Memory B cell (primary cell): Measurements from ENCODE around the gene UBA52.
"Not testable (repeated sequence)": the region's sequence is repeated elsewhere in the genome, so short reads cannot be mapped to it uniquely, and the experiment has no call there.

Source experiments
- ATAC-seq: fragments of 150-1000 bp; cut with Tn5 transposase; 2 replicates; pipeline ENCODE4 v1.10.0; 2021; ENCODE audit warnings: low read depth, mild to moderate bottlenecking, moderate library complexity
- DNase-seq, 2 donors: peaks; one replicate each; pipeline ENCODE4 v3.0.0; 2022; ENCODE audit warnings: low spot score in 2 of 2
- H3K27ac Mint-ChIP-seq: one replicate; pipeline ENCODE4 v1.8.0; 2022; ENCODE audit warnings: mild to moderate bottlenecking, moderate library complexity, mixed read lengths
- H3K27me3 Mint-ChIP-seq: one replicate; pipeline ENCODE4 v1.8.0; 2022; ENCODE audit warnings: mixed read lengths
- H3K36me3 Mint-ChIP-seq: one replicate; pipeline ENCODE4 v1.8.0; 2022; ENCODE audit warnings: mild to moderate bottlenecking, mixed read lengths
- H3K4me1 Mint-ChIP-seq: one replicate; pipeline ENCODE4 v1.8.0; 2022; ENCODE audit warnings: mixed read lengths
- H3K4me3 Mint-ChIP-seq: one replicate; pipeline ENCODE4 v1.8.0; 2022; ENCODE audit warnings: mild to moderate bottlenecking, moderate library complexity, mixed read lengths
- H3K9me3 Mint-ChIP-seq: one replicate; pipeline ENCODE4 v1.8.0; 2022; ENCODE audit warnings: mixed read lengths

Gene UBA52

DNA sequence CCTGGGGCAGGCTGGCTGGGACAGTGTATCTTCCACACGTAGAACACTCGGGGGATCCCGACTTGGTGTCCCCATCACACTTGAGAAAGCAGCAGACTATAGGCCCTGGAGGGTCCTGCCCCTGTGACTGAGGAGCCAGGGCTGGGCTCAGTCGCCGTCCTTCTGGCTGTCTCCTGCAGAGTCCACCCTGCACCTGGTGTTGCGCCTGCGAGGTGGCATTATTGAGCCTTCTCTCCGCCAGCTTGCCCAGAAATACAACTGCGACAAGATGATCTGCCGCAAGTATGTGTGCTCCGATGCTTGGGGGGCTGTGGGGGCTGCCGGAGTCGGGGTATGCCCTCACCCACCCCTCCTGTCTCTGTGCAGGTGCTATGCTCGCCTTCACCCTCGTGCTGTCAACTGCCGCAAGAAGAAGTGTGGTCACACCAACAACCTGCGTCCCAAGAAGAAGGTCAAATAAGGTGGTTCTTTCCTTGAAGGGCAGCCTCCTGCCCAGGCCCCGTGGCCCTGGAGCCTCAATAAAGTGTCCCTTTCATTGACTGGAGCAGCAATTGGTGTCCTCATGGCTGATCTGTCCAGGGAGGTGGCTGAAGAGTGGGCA is 3.1 kb downstream of the UBA52 start:
- DNase-seq: no peak
- Mint-ChIP-seq H3K36me3 (peaks cover 11% of the 10 kb centered on the region), H3K27me3 (no peaks in the 10 kb centered on the region), H3K27ac (no peak overlapping the region), H3K4me1 (peaks cover 13% of the 10 kb centered on the region), H3K4me3 (no peak overlapping the region), H3K9me3 (no peaks in the 10 kb centered on the region)
- ATAC-seq: no peak

DNA sequence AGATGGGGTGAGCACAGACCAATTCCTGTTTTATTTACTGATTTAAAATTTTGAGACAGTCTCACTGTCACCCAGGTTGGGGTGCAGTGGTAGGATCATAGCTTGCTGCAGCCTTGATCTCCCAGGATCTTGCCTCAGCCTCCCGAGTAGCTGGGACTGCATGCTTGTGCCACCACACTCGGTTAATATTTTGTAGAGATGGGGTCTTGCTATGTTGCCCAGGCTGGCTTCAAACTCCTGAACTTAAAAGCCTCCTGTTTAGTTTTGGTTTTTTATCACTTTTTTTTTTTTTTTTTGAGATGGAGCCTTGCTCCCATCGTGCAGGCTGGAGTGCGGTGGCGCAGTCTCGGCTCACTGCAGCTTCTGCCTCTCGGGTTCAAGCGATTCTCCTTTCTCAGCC is 4.7 kb downstream of the UBA52 start:
- H3K27me3 Mint-ChIP-seq: no peaks in the 10 kb centered on the region
- no peak overlapping the region for H3K27ac Mint-ChIP-seq
- H3K36me3 Mint-ChIP-seq: peaks cover 11% of the 10 kb centered on the region
- H3K4me1 Mint-ChIP-seq: peaks cover 13% of the 10 kb centered on the region
- ATAC-seq (no peak), DNase-seq (no peak)
- no peaks in the 10 kb centered on the region for H3K9me3 Mint-ChIP-seq
- H3K4me3 Mint-ChIP-seq: no peak overlapping the region

DNA sequence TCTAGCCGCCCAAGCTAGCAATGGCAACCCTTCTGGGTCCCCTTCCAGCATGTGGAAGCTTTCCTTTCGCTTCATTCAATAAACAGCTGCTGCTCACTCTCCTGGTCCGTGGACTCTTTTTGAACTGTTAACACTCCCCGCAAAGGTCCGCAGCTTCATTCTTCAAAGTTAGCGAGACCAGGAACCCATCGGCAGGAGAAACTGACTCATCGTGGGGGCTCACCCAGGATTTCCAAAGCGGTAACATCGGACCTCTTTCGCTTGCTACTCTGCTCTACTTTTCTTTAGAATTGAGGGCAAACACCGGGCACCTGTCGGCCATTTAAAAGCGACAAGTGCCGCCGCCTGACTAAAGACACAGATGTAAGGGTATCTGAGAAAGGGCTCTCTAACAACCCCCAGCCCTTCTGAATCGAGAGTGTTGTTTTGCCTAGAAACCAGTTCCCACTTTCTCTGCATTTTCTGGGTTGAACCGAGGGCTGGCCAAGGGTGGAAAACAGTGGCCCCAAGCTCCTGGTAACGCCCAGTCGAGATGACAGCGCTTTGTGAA is 5.8 kb downstream of the UBA52 start:
- no peaks in the 10 kb centered on the region for H3K9me3 Mint-ChIP-seq
- no peak overlapping the region for H3K27ac Mint-ChIP-seq
- peaks cover 11% of the 10 kb centered on the region for H3K36me3 Mint-ChIP-seq
- H3K4me3 Mint-ChIP-seq: no peak overlapping the region
- ATAC-seq (no peak), DNase-seq (no peak)
- no peaks in the 10 kb centered on the region for H3K27me3 Mint-ChIP-seq
- peaks cover 7% of the 10 kb centered on the region for H3K4me1 Mint-ChIP-seq

DNA sequence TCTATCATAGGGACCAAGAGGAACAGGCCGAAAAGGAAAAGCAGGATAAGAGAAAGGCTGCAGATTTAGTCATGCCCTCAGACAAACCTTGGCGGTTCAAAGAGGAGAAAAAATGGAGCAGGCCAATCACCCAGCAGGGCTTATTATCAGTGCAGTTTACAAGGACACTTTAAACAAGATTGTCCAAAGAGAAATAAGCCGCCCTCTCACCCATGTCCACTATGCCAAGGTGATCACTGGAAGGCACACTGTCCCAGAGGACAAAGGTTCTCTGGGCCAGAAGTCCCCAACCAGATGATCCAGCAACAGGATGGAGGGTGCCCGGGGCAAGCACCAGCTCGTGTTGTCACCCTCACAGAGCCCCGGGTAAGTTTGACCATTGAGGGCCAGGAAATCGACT is 8.7 kb downstream of the UBA52 start:
- H3K27ac Mint-ChIP-seq: no peak overlapping the region
- H3K27me3 Mint-ChIP-seq: no peaks in the 10 kb centered on the region
- DNase-seq (no peak), ATAC-seq (no peak)
- no peaks in the 10 kb centered on the region for H3K9me3 Mint-ChIP-seq
- peaks cover 1% of the 10 kb centered on the region for H3K4me1 Mint-ChIP-seq
- H3K36me3 Mint-ChIP-seq: peaks cover 5% of the 10 kb centered on the region
- no peak overlapping the region for H3K4me3 Mint-ChIP-seq

DNA sequence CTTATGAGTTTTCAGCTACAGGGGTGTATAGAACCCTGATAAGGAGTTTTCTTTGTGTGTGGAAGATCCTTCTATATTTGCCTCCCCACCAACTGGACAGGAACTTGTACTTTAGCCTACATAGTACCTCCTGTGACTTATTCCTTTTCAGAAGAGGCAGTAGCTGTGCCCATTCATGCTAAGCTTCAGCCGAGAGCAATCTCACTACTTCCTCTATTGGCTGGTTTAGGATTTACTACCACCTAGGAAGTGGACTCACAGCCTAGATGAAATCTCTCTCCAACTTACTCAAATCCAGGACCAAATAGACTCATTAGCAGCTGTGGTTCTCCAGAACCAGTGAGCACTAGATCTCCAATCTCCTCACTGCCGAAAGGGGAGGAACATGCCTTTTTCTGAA is 14.6 kb downstream of the UBA52 start:
- Mint-ChIP-seq H3K36me3 (peaks cover 3% of the 10 kb centered on the region), H3K9me3 (no peaks in the 10 kb centered on the region), H3K27me3 (no peaks in the 10 kb centered on the region), H3K4me1 (peaks cover 32% of the 10 kb centered on the region), H3K27ac (peak overlapping the region; percentile 41), H3K4me3 (no peak overlapping the region)
- DNase-seq (no peak), ATAC-seq (no peak)

DNA sequence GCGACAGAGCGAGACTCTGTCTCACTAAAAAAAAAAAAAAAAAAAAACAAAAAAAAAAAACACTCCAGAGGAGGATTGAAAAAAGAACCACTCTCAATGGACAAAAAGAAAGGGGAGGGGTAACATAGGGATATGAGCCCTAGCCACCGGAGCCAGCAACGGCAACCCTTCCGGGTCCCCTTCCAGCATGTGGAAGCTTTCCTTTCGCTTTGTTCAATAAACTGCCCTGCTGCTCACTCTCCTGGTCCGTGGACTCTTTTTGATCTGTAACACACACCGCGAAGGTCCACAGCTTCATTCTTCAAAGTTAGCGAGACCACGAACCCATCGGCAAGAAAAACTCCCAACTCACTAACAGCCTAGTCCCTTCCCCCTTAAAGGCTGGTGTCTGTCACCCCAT is 15.9 kb downstream of the UBA52 start:
- Mint-ChIP-seq H3K4me1 (peaks cover 32% of the 10 kb centered on the region), H3K4me3 (no peak overlapping the region), H3K27me3 (no peaks in the 10 kb centered on the region), H3K9me3 (no peaks in the 10 kb centered on the region), H3K27ac (peak overlapping the region; percentile 95), H3K36me3 (peaks cover 5% of the 10 kb centered on the region)
- ATAC-seq (no peak), DNase-seq (no peak)

DNA sequence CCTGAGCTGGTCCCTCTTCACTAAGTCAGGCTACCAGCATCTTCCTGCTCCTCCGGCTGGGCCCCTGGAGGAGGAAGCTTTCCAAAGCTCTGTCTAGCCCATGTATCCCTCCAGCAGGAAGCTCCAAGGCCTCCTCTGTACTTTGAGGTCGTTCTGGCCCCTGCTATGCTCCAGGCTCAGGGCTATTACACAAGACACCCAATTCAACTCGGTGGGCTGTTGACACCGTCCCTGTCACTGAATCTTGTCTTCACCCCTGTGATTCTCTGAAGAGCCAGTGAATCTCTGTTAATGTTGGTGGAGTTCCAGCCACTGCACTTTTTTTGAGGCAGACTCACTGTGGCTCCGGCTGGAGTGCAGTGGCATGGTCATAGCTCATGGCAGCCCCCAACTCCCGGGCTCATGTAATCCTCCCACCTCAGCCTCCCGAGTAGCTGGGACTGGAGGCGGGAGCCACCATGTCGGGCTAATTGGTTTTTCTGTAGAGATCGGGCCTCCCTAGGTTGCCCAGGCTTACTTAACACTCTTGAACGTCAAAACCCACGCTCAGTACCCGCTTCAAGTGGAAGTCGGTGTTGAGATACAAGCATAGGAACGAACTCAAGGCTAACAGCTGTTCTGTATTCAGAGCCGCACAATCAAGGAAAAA is 16.4 kb downstream of the UBA52 start:
- peak overlapping the region; percentile 95 for H3K27ac Mint-ChIP-seq

DNA sequence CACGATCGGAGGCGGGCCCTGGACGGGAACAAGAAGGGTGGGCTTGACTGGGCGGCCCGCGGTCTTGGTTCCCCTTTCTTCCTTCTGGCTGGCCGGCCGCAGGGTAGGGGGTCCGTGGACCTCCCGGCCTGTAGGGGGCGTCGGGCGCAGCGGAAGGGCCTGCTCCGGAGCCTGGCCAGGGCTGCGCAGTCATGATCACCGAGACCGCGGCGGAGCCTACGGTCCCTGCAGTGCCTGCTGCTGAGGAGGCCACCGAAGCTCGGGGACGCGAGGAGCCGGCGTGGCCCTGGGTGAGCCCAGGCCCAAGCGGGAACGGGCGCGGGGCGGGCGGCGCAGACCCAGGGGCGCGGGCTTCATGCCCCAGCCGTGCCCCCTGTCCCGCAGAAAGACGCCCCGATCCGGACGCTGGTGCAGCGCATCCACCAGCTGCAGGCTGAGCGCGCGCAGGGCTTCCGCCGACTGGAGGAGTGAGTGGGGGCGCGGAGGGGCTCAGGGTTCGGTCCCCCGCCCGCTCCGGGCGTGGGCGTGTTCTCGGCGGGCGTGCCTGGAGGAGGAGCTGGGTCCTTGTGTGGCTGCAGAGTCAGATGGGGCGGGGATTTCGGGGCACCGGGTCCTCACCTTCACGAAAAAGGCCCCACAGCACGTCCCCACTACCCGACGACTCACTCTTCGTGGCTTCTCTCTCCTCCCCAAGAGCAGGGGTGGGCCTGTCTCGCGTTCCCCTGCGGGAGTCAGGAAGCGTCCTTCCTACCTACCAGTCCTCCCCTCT is 17.1 kb downstream of the UBA52 start, which contains the start of gene REX1BD:
REX1BD (plus strand) TSS at position 188 of the 769 bp plus-strand sequence; CDS start at position 192, 4 bp downstream.
- H3K36me3 Mint-ChIP-seq: peaks cover 5% of the 10 kb centered on the region
- peak within 1 kb of the TSS; percentile 90 for H3K4me3 Mint-ChIP-seq
- peaks cover 32% of the 10 kb centered on the region for H3K4me1 Mint-ChIP-seq
- DNase-seq (peak; percentile 88 to 89), ATAC-seq (peak; percentile 73)
- peak within 1 kb of the TSS; percentile 95 for H3K27ac Mint-ChIP-seq
- H3K9me3 Mint-ChIP-seq: no peaks in the 10 kb centered on the region
- no peaks in the 10 kb centered on the region for H3K27me3 Mint-ChIP-seq

More for the DNA sequence above, 16.4 kb downstream of the UBA52 start:
- peaks cover 5% of the 10 kb centered on the region for H3K36me3 Mint-ChIP-seq
- H3K9me3 Mint-ChIP-seq: no peaks in the 10 kb centered on the region
- H3K27me3 Mint-ChIP-seq: no peaks in the 10 kb centered on the region
- H3K4me3 Mint-ChIP-seq: peak overlapping the region; percentile 90
- peak in 1 of 2 donors; percentile 51 for DNase-seq
- H3K4me1 Mint-ChIP-seq: peaks cover 32% of the 10 kb centered on the region
- no peak for ATAC-seq

DNA sequence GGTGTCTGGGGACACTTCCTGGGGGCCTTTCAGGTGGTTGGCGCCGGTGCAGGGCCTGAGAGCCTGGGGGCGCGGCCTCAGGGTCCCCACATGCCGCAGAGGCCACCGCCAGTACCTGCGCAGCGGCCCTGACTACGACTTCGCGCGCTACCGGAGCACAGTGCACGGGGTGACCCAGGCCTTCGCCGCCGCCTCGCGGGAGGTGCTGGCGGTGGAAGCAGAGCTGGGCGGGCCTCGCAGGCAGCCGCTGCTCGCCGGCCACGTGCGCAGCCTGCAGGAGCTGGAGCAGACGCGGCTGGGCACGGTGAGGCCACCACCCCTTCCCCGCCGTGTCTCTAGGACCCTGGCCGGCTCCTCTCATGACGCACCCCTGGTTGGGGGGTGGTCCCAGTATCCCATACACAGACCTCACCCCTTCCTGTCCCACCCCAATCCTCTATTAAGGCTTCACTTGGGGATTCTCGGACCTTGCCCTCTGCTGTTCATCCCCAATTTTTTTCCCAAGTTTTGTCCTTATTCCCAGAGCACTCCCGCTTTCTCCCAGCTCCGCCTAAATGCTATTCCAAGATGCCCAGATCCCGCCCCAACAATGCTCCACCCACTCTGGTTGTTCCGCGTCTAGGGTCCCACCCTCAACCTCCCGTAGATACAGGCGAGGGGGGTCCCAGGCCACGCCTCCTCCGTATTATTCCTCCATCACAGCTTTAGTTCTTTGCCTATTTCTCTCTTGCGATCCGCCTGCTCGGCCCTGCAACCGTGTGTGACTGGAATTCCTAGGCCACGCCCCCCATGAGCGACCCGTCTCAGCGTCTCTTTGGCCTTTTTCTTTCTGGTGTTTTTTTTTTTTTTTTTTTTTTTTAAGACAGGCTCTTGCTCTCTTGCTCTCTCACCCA is 18.0 kb downstream of the UBA52 start:
- Mint-ChIP-seq H3K27ac (peak overlapping the region; percentile 95), H3K4me1 (peaks cover 34% of the 10 kb centered on the region), H3K36me3 (peaks cover 5% of the 10 kb centered on the region), H3K4me3 (peak overlapping the region; percentile 90), H3K27me3 (no peaks in the 10 kb centered on the region), H3K9me3 (no peaks in the 10 kb centered on the region)
- DNase-seq (peak; percentile 66 to 73), ATAC-seq (peak; percentile 50)

DNA sequence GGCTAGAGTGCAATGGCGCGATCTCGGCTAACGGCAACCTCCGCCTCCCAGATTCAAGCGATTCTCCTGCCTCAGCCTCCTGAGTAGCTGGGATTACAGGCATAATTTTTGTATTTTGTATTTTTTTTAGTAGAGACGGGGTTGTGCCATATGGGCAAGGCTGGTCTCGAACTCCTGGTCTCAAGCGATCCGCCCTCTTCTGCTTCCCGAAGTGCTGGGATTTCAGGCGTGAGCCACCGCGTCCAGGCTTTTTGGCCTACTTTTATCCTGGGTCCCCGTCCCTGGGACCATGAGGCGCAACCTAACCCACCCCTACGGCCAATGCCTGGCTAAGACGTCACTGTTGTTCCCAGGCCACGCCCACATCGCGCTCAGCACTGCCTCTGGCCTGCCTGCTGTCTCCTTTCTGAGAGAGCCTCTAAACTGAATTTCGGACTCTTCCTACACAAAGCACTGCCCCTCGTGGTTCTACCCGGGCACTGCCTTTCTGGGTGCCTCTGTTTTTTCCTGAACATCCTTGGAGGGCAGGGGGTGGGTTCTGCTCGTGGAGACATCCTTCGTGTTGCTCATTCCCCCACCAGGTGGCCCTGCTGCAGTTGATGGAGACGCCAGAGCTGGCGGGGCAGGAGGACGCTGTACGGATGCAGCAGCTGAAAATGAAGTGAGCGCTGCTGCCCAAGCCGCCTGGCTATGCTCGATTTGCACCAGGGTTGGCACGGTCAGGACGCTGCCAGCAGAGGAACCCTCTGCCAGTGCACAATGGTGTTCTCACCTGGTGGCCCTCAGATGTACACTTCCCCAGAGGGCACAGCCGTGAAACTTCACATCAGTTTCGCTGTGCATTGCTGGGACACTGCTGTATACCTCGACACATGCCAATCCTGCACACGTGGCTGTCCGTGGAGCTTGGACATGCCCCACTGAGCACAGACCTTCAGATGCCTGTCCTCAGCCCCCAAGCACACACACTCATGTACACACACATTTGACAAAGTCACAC is 18.9 kb downstream of the UBA52 start:
- H3K9me3 Mint-ChIP-seq: no peaks in the 10 kb centered on the region
- no peak for DNase-seq
- peaks cover 35% of the 10 kb centered on the region for H3K4me1 Mint-ChIP-seq
- H3K27me3 Mint-ChIP-seq: no peaks in the 10 kb centered on the region
- peak overlapping the region; percentile 95 for H3K27ac Mint-ChIP-seq
- H3K36me3 Mint-ChIP-seq: peaks cover 5% of the 10 kb centered on the region
- ATAC-seq: no peak
- peak overlapping the region; percentile 90 for H3K4me3 Mint-ChIP-seq

DNA sequence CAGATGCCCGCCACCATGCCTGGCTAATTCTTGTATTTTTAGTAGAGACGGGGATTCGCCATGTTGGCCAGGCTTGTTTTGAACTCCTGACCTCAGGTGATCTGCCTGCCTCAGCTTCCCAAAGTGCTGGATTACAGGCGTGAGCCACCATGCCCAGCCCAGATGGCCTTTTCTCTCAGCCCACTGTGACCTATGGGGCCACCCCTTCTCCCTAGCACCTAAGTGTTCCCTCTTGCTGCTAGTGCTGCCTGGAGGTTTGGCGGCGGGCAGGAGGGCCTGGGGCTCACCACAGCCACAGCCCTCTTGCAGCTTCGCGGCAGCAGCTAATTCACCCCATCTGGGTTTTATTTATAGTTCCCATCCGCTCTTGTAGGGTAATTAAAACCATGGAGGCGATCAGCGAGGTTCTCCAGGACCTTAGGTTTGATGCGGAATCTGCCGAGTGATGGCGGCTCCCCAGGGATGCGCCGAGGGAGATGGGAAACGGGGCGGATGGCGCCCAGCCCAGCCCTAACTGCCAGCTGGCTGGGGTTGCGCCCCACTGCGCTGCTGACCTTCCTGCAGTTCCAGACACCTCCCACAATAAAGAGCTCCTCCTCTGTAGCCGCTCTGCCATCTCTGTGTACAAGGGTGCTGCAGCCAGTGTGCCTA is 20.2 kb downstream of the UBA52 start:
- Mint-ChIP-seq H3K9me3 (no peaks in the 10 kb centered on the region), H3K36me3 (peaks cover 5% of the 10 kb centered on the region), H3K4me3 (peak overlapping the region; percentile 41), H3K27me3 (no peaks in the 10 kb centered on the region), H3K4me1 (peaks cover 25% of the 10 kb centered on the region), H3K27ac (no peak overlapping the region)
- ATAC-seq: no peak
- no peak for DNase-seq

DNA sequence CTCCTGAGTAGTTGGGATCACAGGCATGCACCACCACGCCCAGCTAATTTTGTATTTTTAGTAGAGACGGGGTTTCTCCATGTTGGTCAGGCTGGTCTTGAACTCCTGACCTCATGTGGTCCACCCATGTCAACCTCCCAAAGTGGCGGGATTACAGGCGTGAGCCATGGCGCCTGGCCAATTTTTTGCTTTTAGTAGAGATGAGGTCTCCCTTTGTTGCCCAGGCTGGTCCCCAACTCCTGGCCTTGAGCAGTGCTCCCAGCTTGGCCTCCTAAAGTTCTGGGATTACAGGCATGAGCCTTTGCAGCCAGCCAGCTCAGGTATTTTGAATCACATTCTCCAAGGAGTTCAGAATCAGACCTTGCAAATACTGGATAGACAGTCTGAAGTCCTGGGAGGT is 21.1 kb downstream of the UBA52 start:
- H3K36me3 Mint-ChIP-seq, H3K27me3 Mint-ChIP-seq, ATAC-seq, DNase-seq, H3K9me3 Mint-ChIP-seq, H3K4me3 Mint-ChIP-seq: not testable (repeated sequence)
- peaks cover 24% of the 10 kb centered on the region for H3K4me1 Mint-ChIP-seq
- H3K27ac Mint-ChIP-seq: peak overlapping the region; percentile 58
